ENCODE measurements around the gene CC2D1A.
"Not testable (repeated sequence)": the region's sequence is repeated elsewhere in the genome, so short reads cannot be mapped to it uniquely, and the experiment has no call there.

Gene CC2D1A

GRCh38 chr19:13965377-13965896 lies 59.4 kb downstream of the CC2D1A start:
- Mint-ChIP-seq H3K4me1 (no peaks in the 10 kb centered on the region), H3K27me3 (no peaks in the 10 kb centered on the region), H3K36me3 (ENCODE audit: low read depth) (peaks cover 17% of the 10 kb centered on the region), H3K4me3 (no peak overlapping the region), H3K27ac (no peak overlapping the region), H3K9me3 (no peaks in the 10 kb centered on the region)
- ATAC-seq = no peak
- DNase-seq = no peak

GRCh38 chr19:13965926-13966683 lies 60.1 kb downstream of the CC2D1A start:
- ATAC-seq (no peak), DNase-seq (no peak)
- Mint-ChIP-seq H3K27ac (no peak overlapping the region), H3K27me3 (no peaks in the 10 kb centered on the region), H3K9me3 (no peaks in the 10 kb centered on the region), H3K4me3 (no peak overlapping the region), H3K36me3 (ENCODE audit: low read depth) (peaks cover 15% of the 10 kb centered on the region), H3K4me1 (no peaks in the 10 kb centered on the region)

DNA sequence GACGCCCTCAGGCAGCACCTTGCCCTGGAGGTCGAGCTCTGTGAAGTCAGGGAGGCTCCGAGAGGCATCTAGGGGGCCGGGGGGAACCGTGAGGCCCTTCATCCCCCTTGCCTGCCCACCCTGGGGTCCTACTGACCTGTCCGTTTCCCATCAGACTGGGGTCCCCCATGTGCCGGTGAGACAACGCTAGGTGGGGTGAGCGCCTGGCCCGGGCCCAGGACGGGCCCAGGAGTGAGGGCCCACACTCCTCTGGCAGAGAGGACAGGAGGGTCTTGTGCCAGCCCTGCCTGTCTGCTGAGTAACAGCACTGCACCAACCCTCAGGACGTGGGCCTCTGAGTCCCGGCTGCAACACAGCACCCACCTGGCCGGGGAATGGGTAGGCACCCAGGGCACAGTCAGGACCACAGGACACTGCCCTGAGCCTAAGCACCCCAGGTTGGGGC lies 60.7 kb downstream of the CC2D1A start:
- Mint-ChIP-seq H3K9me3 (no peaks in the 10 kb centered on the region), H3K27me3 (no peaks in the 10 kb centered on the region), H3K27ac (no peak overlapping the region), H3K4me3 (no peak overlapping the region), H3K4me1 (no peaks in the 10 kb centered on the region), H3K36me3 (ENCODE audit: low read depth) (peaks cover 12% of the 10 kb centered on the region)
- no peak for DNase-seq
- ATAC-seq = no peak

DNA sequence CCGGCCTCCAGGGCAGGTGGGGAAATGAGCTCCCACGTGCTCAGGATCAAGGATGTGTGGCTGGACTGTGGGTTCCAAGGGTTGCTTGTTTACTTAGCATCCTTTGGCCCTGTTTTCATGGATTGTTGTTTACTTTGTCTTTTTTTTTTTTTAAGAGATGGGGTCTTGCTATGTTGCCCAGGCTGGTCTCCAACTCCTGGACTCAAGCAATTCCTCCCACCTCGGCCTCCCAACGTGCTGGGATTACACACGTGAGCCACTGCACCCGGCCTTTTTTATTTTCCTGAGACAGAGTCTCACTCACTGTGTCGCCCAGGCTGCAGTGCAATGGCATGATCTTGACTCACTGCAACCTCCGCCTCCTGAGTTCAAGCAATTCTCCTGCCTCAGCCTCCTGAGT lies 61.2 kb downstream of the CC2D1A start:
- H3K27ac Mint-ChIP-seq = not testable (repeated sequence)

GRCh38 chr19:13968383-13968935 lies 62.5 kb downstream of the CC2D1A start:
- Mint-ChIP-seq H3K9me3 (no peaks in the 10 kb centered on the region), H3K27ac (no peak overlapping the region), H3K4me1 (no peaks in the 10 kb centered on the region), H3K27me3 (no peaks in the 10 kb centered on the region), H3K36me3 (ENCODE audit: low read depth) (peaks cover 12% of the 10 kb centered on the region), H3K4me3 (no peak overlapping the region)
- no peak for ATAC-seq
- DNase-seq = no peak

More for the DNA sequence above, 61.2 kb downstream of the CC2D1A start:
- H3K4me3 Mint-ChIP-seq, H3K27me3 Mint-ChIP-seq, H3K9me3 Mint-ChIP-seq, ATAC-seq, H3K4me1 Mint-ChIP-seq, DNase-seq: not testable (repeated sequence)
- peaks cover 12% of the 10 kb centered on the region for H3K36me3 Mint-ChIP-seq (ENCODE audit: low read depth)

GRCh38 chr19:13968999-13969398 lies 63.0 kb downstream of the CC2D1A start:
- ATAC-seq (no peak), DNase-seq (no peak)
- Mint-ChIP-seq H3K27ac (no peak overlapping the region), H3K4me3 (no peak overlapping the region), H3K9me3 (no peaks in the 10 kb centered on the region), H3K27me3 (no peaks in the 10 kb centered on the region), H3K4me1 (peaks cover 2% of the 10 kb centered on the region), H3K36me3 (ENCODE audit: low read depth) (peaks cover 13% of the 10 kb centered on the region)

DNA sequence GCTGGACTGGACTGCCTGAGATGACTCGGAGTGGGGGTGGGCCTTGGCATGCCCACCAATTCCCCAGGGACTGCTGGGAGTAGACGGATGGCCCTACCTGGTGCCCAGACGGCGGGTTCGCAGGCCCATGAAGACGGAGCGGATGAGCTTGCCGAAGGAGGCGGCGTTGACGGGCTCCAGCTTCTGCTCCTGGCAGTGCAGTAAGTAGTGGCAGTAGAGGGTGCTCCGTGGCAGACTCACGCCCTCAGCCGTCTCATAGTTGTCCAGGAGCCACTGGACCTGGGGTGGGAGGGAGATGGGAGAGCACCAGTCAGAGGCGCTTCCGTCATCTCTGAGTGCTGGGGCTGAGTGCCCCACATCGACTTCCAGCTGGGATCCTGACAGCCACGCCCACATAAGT lies 63.9 kb downstream of the CC2D1A start:
- Mint-ChIP-seq H3K27ac (no peak overlapping the region), H3K4me3 (no peak overlapping the region), H3K27me3 (no peaks in the 10 kb centered on the region), H3K9me3 (no peaks in the 10 kb centered on the region), H3K4me1 (peaks cover 9% of the 10 kb centered on the region), H3K36me3 (ENCODE audit: low read depth) (peaks cover 12% of the 10 kb centered on the region)
- ATAC-seq (no peak), DNase-seq (no peak)

DNA sequence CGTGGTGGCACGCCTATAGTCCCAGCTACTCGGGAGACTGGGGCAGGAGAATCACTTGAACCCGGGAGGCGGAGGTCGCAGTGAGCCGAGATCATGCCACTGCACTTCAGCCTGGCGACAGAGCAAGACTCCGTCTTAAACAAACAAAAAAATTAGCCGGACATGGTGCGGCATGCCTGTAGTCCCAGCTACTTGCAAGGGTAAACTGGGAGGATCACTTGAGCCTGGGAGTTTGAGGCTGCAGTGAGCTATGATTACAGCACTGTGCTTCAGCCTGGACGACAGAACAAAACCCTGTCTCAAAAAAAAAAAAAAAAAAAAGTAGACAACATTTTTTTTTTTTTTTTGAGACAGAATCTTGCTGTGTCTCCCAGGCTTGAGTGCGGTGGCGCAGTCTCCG lies 65.9 kb downstream of the CC2D1A start:
- not testable (repeated sequence) for H3K4me1 Mint-ChIP-seq; H3K27ac Mint-ChIP-seq; ATAC-seq; H3K27me3 Mint-ChIP-seq; DNase-seq; H3K9me3 Mint-ChIP-seq; H3K4me3 Mint-ChIP-seq; H3K36me3 Mint-ChIP-seq (ENCODE audit: low read depth)

DNA sequence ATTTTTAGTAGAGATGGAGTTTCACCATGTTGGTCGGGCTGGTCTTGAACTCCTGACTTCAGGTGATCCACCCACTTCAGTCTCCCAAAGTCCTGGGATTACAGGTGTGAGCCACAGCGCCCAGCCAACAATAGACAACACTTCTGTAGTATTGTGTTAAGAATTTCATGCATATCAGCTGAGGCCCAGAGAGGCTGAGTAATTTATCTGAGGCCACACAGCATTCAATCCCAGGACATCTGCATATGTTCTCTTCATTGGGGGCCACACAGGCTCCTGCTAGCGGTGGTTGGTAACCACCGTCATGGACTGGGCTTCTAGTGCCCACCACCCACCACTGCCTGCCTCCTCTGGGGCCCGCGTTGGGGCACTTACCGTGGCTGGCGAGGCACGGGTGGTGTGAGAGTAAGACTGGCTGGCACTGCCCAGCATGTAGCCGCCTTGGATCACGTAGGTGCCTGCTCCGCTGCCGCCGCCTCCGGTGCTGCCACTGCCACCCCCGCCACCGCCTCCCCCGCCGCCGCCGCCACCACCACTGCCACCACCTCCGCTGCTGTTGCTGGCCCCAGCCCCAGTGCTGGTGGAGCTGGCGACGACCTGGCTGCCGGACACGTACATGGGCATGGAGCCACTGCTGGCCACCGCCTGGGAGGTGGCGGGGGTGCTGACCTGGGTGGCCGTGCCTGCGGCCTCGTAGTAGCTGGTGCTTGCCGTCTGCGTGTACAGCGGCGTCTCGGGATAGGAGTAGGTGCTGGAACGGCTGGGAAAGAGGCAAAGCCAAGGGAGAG lies 66.6 kb downstream of the CC2D1A start:
- H3K4me3 Mint-ChIP-seq = no peak overlapping the region
- no peak overlapping the region for H3K27ac Mint-ChIP-seq
- no peaks in the 10 kb centered on the region for H3K9me3 Mint-ChIP-seq
- H3K36me3 Mint-ChIP-seq (ENCODE audit: low read depth) = peaks cover 9% of the 10 kb centered on the region
- H3K4me1 Mint-ChIP-seq = peaks cover 9% of the 10 kb centered on the region
- H3K27me3 Mint-ChIP-seq = no peaks in the 10 kb centered on the region
- DNase-seq = no peak
- no peak for ATAC-seq

DNA sequence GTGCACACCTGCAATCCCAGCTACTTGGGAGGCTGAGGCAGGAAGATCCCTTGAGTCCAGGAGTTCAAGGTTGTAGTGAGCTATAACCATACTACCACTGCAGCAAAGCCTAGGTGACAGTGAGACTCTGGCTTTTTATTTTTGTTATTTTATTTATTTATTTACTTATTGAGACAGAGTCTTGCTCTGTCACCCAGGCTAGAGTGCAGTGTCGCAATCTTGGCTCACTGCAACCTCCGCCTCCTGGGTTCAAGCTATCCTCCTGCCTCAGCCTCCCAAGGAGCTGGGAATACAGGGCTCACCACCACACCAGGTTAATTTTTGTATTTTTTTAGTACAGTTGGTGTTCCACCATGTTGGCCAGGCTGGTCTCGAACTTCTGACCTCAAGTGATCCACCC lies 67.5 kb downstream of the CC2D1A start:
- DNase-seq; H3K9me3 Mint-ChIP-seq; H3K27me3 Mint-ChIP-seq; H3K36me3 Mint-ChIP-seq (ENCODE audit: low read depth); ATAC-seq; H3K4me3 Mint-ChIP-seq; H3K27ac Mint-ChIP-seq: not testable (repeated sequence)
- peaks cover 11% of the 10 kb centered on the region for H3K4me1 Mint-ChIP-seq

DNA sequence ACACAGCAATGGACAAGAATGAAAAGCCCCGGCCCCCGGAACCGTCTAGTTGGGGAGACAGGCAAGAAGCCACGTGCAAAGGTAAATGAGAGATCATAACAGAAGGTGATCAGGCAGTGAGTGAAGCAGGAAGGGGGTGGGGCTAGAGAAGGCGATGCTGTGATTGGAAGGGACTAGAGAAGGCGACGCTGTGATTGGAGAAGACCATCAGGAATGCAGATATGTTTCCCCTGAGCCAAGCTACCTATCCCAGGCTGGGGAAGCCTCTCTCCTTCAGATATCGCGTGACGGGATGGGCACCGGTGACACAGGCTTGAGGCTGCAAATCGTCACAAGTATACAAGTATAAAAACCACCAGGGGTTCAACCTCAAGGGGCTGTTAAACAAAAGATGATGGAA lies 68.1 kb downstream of the CC2D1A start:
- ATAC-seq (peak; percentile 29), DNase-seq (peak; percentile 22)
- peaks cover 11% of the 10 kb centered on the region for H3K4me1 Mint-ChIP-seq
- H3K27me3 Mint-ChIP-seq = no peaks in the 10 kb centered on the region
- H3K9me3 Mint-ChIP-seq = no peaks in the 10 kb centered on the region
- H3K36me3 Mint-ChIP-seq (ENCODE audit: low read depth) = peaks cover 4% of the 10 kb centered on the region
- no peak overlapping the region for H3K4me3 Mint-ChIP-seq
- no peak overlapping the region for H3K27ac Mint-ChIP-seq

GRCh38 chr19:13975870-13976269 lies 69.9 kb downstream of the CC2D1A start:
- ATAC-seq (no peak), DNase-seq (no peak)
- H3K36me3 Mint-ChIP-seq (ENCODE audit: low read depth) = peaks cover 3% of the 10 kb centered on the region
- no peaks in the 10 kb centered on the region for H3K9me3 Mint-ChIP-seq
- H3K27me3 Mint-ChIP-seq = no peaks in the 10 kb centered on the region
- no peak overlapping the region for H3K27ac Mint-ChIP-seq
- H3K4me3 Mint-ChIP-seq = no peak overlapping the region
- peaks cover 18% of the 10 kb centered on the region for H3K4me1 Mint-ChIP-seq

GRCh38 chr19:13976446-13976845 lies 70.4 kb downstream of the CC2D1A start:
- no peak overlapping the region for H3K4me3 Mint-ChIP-seq
- H3K27me3 Mint-ChIP-seq = no peaks in the 10 kb centered on the region
- H3K27ac Mint-ChIP-seq = no peak overlapping the region
- H3K36me3 Mint-ChIP-seq (ENCODE audit: low read depth) = peaks cover 3% of the 10 kb centered on the region
- peaks cover 18% of the 10 kb centered on the region for H3K4me1 Mint-ChIP-seq
- no peak for DNase-seq
- H3K9me3 Mint-ChIP-seq = no peaks in the 10 kb centered on the region
- ATAC-seq = no peak

- DNase-seq = no peak
- Mint-ChIP-seq H3K27ac (no peak overlapping the region), H3K27me3 (no peaks in the 10 kb centered on the region), H3K9me3 (no peaks in the 10 kb centered on the region), H3K4me3 (no peak overlapping the region), H3K4me1 (peaks cover 21% of the 10 kb centered on the region), H3K36me3 (ENCODE audit: low read depth) (peaks cover 3% of the 10 kb centered on the region)
- ATAC-seq = no peak
These were observed 71.8 kb downstream of the CC2D1A start for GRCh38 chr19:13977803-13978202.

Measured in activated naive CD8-positive, alpha-beta T cell treated with anti-CD3 and anti-CD28 coated beads, Interleukin-2, amount 50 U/mL, for 24 hours (primary cell).